ENCODE data around the gene OR2S2. TPM values are rescaled to one million over a fixed set of nuclear protein-coding genes. Genes with fewer than 3 reads are reported as not detected.

The OR2S2 gene
- total RNA-seq, 1 experiment from 2014 or later = not detected

DNA sequence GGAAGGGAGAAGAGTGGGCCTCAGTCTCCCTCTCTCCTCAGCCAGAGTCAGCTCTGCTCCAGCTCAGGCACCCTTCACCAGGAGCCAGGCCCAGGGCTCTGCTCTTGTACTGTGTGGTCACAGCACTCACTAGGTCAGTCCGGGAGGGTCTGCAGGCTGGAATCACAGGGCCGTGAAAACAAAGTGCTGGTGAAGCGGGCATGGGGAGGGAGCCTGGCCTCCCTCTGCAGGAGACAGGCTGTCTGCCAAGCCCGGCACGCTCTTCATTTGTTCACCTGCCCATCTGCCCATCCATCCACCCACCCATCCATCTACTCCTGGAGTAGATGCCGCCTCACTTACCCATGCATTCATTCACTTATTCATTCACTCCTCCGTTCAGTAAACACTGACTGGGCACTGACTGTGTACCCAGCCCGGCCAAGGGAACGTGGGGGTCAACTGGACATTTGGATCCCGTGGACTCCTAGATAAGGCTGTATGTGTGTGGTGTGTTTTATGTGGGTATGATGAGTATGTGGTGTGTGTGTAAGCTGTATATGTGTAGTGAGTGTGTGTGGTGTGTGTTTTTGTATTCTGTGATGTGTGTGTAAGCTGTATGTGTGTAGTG, 45.1 kb downstream of the OR2S2 start:
- BruUV-seq (replicated peaks) = no TSS peak
- Histone ChIP-seq H3K27me3 (ENCODE audit: control insufficient read depth, insufficient read depth, low read length) (no peaks in the 10 kb centered on the region), H3K4me3 (ENCODE audit: low read depth in 2 of 2, low read length in 2 of 2) (no peak overlapping the region), H3K9me3 (ENCODE audit: control insufficient read depth, insufficient read depth, low read depth, low read length) (no peaks in the 10 kb centered on the region), H3K27ac (ENCODE audit: low read length) (no peak overlapping the region), H3K4me1 (ENCODE audit: control insufficient read depth, insufficient read depth, low read length) (peaks cover 33% of the 10 kb centered on the region), H3K36me3 (ENCODE audit: control insufficient read depth, insufficient read depth, low read length) (no peaks in the 10 kb centered on the region)
- in situ Hi-C loops (cut with HindIII; ENCODE audit: low pct_unique_long_range_greater_than_20kb, low sequenced_read_pairs) = no loop called here
- TF ChIP-seq SIN3A (IDR thresholded peaks at IDR 0.05; ENCODE audit: borderline replicate concordance, insufficient read depth, low read depth, low read length) = no peak
- no peak for TF ChIP-seq POLR2AphosphoS5 (IDR thresholded peaks at IDR 0.05; ENCODE audit: low read depth, low read length)
- no peak for TF ChIP-seq TCF7L2 (IDR thresholded peaks at IDR 0.05; ENCODE audit: low read depth, low read length)
- TF ChIP-seq REST (IDR thresholded peaks at IDR 0.05; ENCODE audit: insufficient read depth in 1 of 2, low read depth in 2 of 2, low read length in 1 of 2) = no peak
- TF ChIP-seq, protein P1, sequence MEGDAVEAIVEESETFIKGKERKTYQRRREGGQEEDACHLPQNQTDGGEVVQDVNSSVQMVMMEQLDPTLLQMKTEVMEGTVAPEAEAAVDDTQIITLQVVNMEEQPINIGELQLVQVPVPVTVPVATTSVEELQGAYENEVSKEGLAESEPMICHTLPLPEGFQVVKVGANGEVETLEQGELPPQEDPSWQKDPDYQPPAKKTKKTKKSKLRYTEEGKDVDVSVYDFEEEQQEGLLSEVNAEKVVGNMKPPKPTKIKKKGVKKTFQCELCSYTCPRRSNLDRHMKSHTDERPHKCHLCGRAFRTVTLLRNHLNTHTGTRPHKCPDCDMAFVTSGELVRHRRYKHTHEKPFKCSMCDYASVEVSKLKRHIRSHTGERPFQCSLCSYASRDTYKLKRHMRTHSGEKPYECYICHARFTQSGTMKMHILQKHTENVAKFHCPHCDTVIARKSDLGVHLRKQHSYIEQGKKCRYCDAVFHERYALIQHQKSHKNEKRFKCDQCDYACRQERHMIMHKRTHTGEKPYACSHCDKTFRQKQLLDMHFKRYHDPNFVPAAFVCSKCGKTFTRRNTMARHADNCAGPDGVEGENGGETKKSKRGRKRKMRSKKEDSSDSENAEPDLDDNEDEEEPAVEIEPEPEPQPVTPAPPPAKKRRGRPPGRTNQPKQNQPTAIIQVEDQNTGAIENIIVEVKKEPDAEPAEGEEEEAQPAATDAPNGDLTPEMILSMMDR (IDR thresholded peaks at IDR 0.05) = no peak
- CTCF ChIA-PET = no interaction called here
- intact Hi-C loops (cut with micrococcal nuclease; ENCODE audit: unreplicated experiment) = no loop called here
- DNase-seq (ENCODE audit: low read depth, low spot score) (no peak), ATAC-seq (no peak)
- POLR2A ChIA-PET = interaction anchor here (0.5 kb wide), 1 partner anchor 110 kb away, joined by 3 read pairs; no protein-coding TSS in a partner anchor

GRCh38 chr9:35911690-35912089, 46.3 kb downstream of the OR2S2 start:
- Histone ChIP-seq H3K9me3 (ENCODE audit: control insufficient read depth, insufficient read depth, low read depth, low read length) (no peaks in the 10 kb centered on the region), H3K27me3 (ENCODE audit: control insufficient read depth, insufficient read depth, low read length) (no peaks in the 10 kb centered on the region), H3K4me1 (ENCODE audit: control insufficient read depth, insufficient read depth, low read length) (peaks cover 45% of the 10 kb centered on the region), H3K36me3 (ENCODE audit: control insufficient read depth, insufficient read depth, low read length) (no peaks in the 10 kb centered on the region), H3K27ac (ENCODE audit: low read length) (no peak overlapping the region), H3K4me3 (ENCODE audit: low read depth in 2 of 2, low read length in 2 of 2) (no peak overlapping the region)
- ChIA-PET CTCF (interaction anchor here (0.8 kb wide), 1 partner anchor 13 kb away, joined by 3 read pairs; no protein-coding TSS in a partner anchor), POLR2A (interaction anchor here (0.9 kb wide), 1 partner anchor 279 kb away, joined by 8 read pairs; the partner anchor contains the start of gene CLTA)
- BruUV-seq (replicated peaks) = no TSS peak
- intact Hi-C loops (cut with micrococcal nuclease; ENCODE audit: unreplicated experiment) = no loop called here
- ATAC-seq (no peak), DNase-seq (ENCODE audit: low read depth, low spot score) (no peak)
- in situ Hi-C loops (cut with HindIII; ENCODE audit: low pct_unique_long_range_greater_than_20kb, low sequenced_read_pairs) = no loop called here
- no peak for TF ChIP-seq POLR2AphosphoS5 (IDR thresholded peaks at IDR 0.05; ENCODE audit: low read depth, low read length)
- TF ChIP-seq, protein P1 (IDR thresholded peaks at IDR 0.05) = no peak
- TF ChIP-seq SIN3A (IDR thresholded peaks at IDR 0.05; ENCODE audit: borderline replicate concordance, insufficient read depth, low read depth, low read length) = no peak
- no peak for TF ChIP-seq TCF7L2 (IDR thresholded peaks at IDR 0.05; ENCODE audit: low read depth, low read length)
- TF ChIP-seq REST (IDR thresholded peaks at IDR 0.05; ENCODE audit: insufficient read depth in 1 of 2, low read depth in 2 of 2, low read length in 1 of 2) = no peak
